ENCODE data around the gene CDK14.

Gene CDK14

DNA sequence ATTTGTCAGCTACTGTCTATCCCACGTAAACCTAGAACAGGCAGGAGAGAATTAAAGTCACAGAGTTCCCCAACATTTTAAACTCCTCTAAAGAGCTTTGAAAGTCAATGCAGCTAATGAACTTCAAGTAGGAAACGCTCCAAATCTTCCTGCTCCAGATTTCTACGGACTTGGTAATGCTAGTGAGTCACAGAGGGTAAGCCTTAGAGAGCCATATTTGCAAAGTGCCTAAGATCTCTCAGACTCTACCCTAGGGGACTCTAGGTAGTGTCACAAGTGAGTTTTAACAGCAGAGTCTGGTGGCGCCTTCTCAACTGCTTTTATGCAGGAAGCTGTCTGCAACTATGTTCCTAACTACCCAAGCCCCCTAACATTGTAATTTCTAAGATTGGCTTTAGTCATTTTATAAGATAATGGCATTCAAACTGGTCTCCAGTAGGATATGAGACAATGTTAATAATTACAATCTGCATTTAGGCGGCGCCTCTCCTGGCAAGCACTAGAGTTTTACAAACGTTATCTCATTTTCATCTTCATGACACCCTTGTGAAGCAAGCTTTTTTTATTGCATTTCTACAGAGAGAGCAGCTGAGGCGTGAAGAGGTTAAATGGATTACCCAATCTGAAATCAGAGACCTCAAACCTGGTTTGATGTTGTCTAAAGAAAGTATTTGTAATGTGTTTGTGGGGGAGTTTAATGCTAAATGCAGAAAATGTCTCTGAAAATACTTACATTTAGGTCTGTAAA lies 646.1 kb downstream of the CDK14 start:
- DNase-seq, result no peak

DNA sequence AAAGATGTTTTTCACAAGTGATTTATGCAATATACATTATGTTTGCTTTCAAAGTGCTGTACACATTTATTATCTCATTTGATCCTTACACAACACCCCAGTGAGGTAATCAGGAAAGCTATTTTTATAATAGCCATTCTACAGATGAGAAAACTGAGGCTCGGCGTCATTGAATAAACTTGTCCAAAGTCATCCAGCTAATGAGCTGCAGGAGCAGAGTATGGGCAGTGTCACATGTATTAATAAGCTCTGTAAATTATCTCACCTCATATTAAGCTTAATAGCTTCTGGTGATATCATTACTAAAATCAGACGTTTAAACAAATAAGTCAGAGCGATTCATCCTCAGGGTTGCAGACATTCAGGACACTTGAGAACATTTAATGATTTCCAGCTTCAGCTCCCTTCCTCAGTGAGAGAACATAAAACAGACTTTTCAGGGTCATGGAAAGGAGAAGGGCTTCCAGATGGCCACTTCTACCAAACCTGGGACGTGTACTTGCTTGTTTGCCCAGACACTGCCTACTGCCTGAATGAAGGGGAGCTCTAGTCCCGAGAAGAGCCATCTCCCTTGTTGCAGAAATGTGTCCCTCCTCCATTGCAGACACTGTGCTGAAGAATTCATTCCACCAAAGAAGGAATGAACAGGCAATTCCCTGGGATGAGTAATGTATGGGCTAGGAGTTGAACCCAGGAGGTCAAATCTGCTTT lies 647.6 kb downstream of the CDK14 start:
- no peak for DNase-seq

DNA sequence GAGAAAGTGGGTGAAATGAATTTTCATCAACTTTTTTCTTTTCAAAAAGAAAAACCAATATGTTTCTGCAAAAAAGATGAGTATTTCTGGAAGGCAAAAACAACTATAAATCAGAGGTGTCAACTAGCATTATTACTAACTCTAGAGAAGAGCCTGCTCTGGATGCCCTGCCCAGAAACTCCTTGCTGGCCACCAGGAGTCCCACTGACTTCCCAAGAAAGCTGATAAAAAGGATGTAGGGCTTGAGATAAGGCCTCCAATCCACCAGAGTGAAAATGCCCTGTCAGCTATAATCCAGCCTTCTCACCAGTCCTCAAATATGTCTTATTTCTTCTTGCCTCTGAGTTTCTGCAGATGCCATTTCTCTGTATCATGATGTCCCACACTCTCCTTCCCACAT lies 651.4 kb downstream of the CDK14 start:
- no peak for DNase-seq

DNA sequence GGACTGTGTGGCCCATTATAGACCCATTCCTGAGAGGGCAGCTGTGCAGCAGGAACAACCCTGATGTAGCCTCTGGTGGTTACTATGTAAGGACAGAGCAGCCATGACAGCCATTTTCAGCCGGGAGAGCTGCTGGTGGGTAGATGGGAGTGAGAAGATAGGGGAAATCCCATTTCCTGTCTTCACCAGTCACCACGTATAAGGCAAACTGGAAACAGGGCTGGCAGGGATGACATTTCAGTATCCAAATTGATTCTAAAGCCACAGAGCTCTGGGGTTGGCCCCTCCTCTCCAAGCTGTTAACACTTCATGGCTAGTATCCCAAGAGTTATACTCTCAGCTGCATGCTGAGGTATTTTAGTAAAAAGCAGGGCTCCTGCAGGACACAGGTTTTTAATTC lies 652.9 kb downstream of the CDK14 start:
- no peak for DNase-seq

DNA sequence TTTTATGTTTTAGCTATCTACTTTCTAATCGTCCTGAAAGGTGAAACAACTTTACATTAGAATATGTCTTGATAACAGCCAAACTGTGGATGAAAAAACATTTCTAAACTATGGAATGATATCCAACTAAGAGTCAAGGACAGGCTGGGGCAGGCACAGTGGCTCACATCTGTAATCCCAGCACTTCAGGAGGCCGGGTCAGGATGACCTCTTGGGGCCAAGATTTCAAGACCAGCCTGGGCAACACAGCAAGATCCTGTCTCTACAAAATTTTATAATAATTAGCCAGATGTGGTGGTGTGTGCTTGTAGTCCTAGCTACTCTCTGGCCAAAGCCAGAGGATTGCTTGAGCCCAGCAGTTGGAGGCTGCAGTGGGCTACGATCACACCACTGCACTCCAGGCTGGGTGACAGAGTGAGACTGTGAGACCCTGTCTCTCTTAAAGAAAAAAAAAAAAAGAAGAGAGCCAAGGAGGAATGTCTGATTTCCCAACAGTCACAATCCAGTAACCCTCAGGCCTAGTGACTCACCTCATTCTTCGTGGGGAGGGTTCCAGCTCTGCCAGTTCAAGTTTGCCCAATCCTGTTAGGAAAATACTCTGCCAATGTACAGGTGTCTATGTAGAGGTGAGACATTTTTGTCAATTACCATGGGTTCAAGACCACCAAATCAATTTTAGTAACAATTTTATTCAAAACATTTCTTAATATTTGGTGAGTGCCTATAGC lies 653.5 kb downstream of the CDK14 start:
- no peak for DNase-seq

DNA sequence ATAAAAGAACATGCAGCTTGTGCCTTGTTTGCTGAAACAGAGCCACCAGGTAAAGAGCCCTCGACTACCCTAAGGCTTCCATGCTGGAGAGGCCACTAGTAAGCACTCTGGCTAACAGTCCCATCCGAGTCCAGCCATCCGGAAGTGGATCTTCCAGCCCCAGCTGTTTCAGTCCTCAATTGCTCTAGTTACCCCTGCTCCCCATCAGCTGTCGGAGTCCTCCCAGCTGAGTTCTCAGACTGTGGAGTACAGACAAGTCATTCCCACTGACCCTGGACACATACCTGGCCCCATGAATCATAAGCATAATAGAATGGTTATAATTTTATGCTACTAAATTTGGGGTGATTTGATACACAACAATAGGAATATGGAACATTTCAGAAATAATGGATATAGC lies 654.6 kb downstream of the CDK14 start:
- no peak for DNase-seq

DNA sequence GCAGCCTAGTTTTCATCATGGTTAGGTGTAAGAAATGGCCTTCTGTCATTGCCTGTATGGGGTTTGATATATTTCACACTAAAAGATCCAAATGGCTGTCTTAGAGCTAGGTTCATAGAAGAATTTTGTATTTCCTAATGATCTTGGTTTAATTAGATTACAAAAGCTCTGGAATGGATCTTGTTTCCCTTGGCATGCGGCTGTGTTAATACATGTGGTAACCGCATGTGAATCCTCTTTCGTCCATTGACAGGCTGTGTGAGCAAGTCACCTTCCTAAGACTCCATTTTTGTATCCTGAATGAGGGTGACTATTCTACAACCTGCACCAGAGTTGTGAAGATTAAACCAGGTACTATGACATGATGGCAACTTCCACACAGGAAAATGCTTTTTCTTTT lies 655.8 kb downstream of the CDK14 start:
- DNase-seq, result no peak

Measured in activated CD4-positive, alpha-beta T cell treated with anti-CD3 and anti-CD28 coated beads, Interleukin-2, Interleukin-6, amounts not matched to agents 100 ng/mL and 50 ng/mL, durations not matched to agents 16 hours and 8 hours (primary cell).